ENCODE results near the gene CCDC71L.

Gene CCDC71L

DNA sequence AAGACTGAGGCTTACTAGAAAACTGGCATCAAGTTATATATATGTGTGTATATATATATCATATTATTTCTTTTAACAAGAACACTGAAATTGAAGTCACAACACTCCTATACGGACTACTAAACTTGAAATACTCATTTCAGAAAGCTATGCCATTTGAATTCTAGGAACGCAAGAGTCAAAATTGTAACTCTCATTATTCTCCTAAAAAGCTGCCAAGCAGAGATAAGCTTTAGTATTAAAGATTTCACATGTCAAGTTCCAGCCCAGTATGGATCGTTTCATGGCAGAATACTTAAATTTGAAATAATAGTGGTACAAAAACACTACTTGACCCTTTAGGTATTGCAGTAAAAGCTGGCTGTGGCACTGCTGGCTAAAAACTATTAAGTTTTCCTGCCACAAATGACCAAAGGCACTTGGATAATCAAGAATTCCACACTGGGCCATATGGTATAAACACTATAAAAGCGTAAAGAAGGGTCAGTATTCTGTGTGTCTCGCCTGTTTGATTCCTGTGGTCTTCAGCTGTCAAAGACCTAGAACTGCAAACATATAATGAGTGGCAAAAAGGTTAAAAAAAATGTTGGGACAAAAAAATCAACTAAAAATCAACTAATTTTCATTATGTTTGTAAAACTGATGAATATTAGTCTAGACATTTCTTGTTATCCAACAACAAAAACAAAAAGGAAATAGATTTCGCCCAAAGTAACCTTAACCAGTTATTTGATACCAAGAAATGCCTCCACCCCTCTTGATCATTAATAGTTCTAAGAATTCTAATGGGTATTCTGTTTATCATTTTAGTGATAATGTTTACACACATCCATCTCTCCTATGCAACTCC, 2.4 kb downstream of the CCDC71L start:
- peak; percentile 63 for DNase-seq

- DNase-seq: peak; percentile 17
Measured at GRCh38 chr7:106657085-106657991, 3.6 kb downstream of the CCDC71L start.

GRCh38 chr7:106655703-106656498, 5.1 kb downstream of the CCDC71L start:
- DNase-seq: no peak

DNA sequence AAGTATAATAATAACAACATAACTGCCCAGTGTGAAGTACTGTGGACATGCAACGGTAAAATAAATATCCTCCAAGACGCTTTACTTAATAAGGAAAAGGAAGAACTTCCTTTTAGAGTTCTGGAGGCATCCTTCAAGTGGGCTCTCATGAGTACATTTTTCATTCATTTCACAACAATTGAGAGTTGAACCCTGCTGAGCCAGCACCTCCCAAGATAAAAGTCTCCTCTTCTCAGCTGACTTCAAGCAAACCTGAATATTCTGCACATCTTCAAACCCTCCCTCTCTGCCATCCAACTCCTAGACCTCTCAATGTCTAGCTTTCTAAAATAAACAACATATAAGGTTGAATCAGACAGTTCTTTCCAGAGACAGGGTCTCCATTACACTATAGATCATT, 7.5 kb downstream of the CCDC71L start:
- no peak for DNase-seq

DNA sequence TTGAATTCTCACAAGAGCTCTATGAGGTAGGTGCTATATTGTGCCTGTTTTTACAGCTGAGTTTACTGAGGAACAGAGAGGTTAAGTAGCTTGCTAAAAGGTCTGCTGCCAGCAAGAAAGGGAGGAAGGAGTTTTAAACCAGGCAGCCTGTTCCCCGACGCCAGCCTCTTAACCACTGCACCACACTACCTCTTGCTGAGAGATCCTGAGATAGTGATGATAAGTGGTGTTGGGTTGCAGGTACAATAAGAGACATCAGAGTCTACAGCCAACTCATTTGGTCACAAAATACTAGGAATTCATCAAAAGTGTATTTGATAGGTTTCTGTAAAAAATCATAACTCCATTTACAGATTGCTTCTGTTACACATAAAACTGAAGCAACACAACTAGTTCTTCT, 8.0 kb downstream of the CCDC71L start:
- no peak for DNase-seq

DNA sequence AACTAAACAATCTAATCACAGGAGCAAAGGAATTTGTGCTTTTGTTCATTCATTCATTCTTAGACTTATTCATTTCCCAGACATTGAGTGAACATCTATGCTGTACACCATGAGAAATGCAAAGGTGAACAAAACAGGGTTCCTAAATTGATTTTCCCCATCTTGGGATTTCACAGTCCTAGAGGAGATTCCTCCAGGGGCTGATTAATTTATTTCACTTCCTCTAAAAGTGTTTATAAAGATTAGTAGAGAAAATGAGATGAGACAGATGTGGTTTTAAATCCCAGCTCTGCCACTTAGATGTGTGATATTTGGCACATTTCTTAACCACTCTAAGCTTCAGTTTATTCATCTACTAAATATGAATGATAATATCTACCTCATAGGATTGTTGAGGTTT, 8.9 kb downstream of the CCDC71L start:
- no peak for DNase-seq

- no peak for DNase-seq
Measured at GRCh38 chr7:106646256-106646655, 14.7 kb downstream of the CCDC71L start.

DNA sequence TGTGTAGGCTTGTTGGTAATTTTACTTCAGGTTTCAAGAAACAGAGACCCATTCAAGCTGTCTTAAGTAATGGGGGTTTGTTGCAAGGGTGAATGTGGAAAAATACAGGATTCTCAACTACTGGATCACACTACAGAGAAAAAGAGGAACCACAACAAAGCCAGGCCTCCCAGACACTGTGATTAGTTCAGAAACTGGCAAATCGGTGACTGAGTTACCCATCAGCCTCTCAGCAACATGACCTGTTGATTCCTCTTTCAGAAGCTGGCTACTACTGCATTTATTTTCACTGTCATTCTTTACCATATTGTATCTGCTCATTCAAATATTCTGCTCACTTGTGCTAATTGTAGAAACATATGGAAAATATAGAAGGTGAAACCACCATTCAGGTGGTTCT, 16.0 kb downstream of the CCDC71L start:
- no peak for DNase-seq

DNA sequence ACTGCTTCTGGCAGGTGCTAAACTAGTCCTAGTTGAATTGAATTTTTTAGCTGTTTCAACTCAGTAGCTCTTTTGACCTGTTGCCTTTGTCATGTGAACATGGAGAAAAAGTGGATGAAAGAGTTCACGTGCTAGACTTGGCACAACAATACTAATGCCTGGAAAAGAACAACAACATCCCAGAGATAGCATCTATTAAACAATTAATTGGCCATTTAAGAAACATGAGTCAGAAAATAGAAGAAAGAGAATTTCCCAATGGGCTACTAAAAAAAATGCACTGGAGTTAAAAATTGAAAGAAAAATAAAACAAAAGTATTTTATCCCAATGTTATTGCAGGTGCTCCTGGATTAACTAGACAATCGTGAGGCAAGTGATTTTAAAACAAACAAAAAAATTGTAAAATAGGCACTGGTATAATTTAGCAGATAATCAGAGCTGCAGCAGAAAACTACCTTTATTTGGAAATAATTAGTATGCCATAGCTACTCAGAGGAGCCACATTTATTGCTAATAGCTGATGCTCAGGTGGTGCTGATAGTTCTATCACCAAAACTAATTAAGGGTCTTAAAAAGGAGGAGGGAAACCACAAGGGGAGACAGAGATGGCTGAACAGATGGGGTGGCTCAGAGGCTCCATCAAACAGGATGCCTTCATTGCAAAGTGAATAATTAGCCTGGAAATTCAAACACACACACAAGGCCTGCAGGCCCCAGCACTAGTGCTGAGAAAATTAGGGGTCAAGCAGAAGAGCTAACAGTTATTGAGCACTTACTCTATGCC, 17.6 kb downstream of the CCDC71L start:
- no peak for DNase-seq

DNA sequence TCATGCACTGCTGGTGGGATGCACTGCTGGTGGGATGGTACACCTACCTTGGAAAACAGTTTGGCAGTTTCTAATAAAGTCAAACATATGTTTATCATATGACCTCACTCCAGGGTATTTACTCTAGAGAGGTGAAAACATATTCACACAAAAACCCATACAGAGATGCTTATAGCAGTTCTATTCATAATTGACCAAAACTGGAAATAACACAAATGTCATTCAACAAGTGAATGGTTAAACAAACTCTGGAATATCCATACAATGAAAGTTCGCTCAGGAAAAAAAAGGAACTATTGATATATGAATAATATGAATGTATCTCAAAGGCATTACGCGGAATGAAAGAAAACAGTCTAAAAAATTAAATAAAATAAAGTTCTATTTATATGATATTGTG, 19.5 kb downstream of the CCDC71L start:
- no peak for DNase-seq

- no peak for DNase-seq
Measured at GRCh38 chr7:106640368-106641141, 20.4 kb downstream of the CCDC71L start.

- no peak for DNase-seq
Measured at GRCh38 chr7:106639476-106640334, 21.3 kb downstream of the CCDC71L start.

GRCh38 chr7:106635411-106635810, 25.5 kb downstream of the CCDC71L start:
- DNase-seq: no peak

- DNase-seq: no peak
Measured at GRCh38 chr7:106634958-106635357, 26.0 kb downstream of the CCDC71L start.

- no peak for DNase-seq
Measured at GRCh38 chr7:106630648-106631047, 30.3 kb downstream of the CCDC71L start.

GRCh38 chr7:106629516-106629915, 31.4 kb downstream of the CCDC71L start:
- DNase-seq: no peak

DNA sequence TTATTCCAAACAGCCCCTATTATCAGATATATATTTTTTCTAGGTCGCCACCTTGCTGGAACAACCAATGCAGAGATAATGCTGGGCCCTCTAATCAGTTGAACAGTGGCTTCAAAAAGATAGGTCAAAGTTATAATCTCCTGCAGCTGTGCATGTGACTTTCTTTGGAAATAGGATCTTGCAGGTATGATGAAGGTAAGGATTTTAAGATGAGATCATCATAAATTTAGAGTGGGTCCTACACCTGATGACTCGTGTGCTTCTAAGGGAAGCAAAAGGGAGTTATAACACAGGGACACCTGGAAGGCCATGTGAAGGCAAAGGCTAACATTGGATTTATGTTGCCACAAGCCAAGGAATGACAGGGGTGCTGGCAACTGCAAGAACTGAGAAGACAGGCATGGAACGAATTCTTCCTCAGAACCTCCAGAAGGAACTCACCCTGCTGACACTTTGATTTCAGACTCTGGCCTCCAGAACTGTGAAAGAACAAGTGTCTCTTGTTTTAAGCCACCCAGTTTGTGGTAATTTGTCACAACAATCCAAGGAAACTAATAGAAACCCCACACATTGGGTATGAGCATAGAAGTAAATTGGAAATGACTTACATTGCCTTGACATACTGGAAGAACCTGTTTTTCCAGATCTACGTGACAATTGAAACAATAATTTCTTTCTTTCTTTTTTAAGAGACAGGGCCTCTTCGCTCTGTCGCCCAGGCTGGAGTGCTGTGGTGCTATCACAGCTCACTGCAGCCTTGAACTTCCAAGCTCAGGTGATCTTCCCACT, 34.4 kb downstream of the CCDC71L start:
- no peak for DNase-seq

- no peak for DNase-seq
Measured at GRCh38 chr7:106625678-106626301, 35.2 kb downstream of the CCDC71L start.

GRCh38 chr7:106623853-106624252, 37.1 kb downstream of the CCDC71L start:
- DNase-seq: no peak

All from hematopoietic multipotent progenitor cell treated with erythropoietin and hydrocortisone succinate and interleukin-3 and kit ligand, for 8 days (in vitro differentiated cells).